T-cell (primary cell): ENCODE measurements around the gene RPH3AL. TPM values are rescaled to one million over a fixed set of nuclear protein-coding genes. Genes with fewer than 3 reads are reported as not detected.
"Not testable (repeated sequence)": the region's sequence is repeated elsewhere in the genome, so short reads cannot be mapped to it uniquely, and the experiment has no call there.

Experiments
- ATAC-seq, 4 experiments: fragments of 200-7000 bp in 3 of 4; fragments of 150-1000 bp in 1 of 4; cut with Tn5 transposase; replicated peaks in 1 of 4; 1 replicate in 3 of 4; 2 replicates in 1 of 4; pipeline ENCODE4 v1.10.0; 2021; ENCODE audit warnings: moderate library complexity in 3 of 4, mild to moderate bottlenecking in 2 of 4, moderate number of reproducible peaks in 1 of 4
- CTCF ChIA-PET, 2 donors: fragments of 300-600 bp; sonication (Branson Sonifier 250); formaldehyde crosslinking; loops; one replicate each; lab custom pipeline; 2022; ENCODE audit warnings: antibody characterized with exemption in 2 of 2; lab: Charles Lee
- POLR2A ChIA-PET, 2 donors: fragments of 300-600 bp; sonication (Branson Sonifier 250); formaldehyde crosslinking; loops; one replicate each; lab custom pipeline; 2022; ENCODE audit warnings: antibody characterized with exemption in 2 of 2; lab: Charles Lee
- DNase-seq, 35 experiments: peaks; one replicate each; pipeline versions ENCODE4 v3.0.0 to v3.0.0-alpha.2; 2013 to 2023
- H3K27ac ChIP-seq: one replicate; pipeline ENCODE4 v1.5.1; 2013; ENCODE audit warnings: low read length
- H3K27me3 ChIP-seq, 2 experiments: replicated peaks in 1 of 2; 1 replicate in 1 of 2; 2 replicates in 1 of 2; pipeline versions ENCODE4 v1.6.1 to v1.7.0; 2013; ENCODE audit warnings: low read length in 1 of 2, mixed read lengths in 1 of 2; ENCODE audit not compliant: control insufficient read depth in 2 of 2, insufficient read depth in 2 of 2; ENCODE audit errors: extremely low read depth in 1 of 2
- H3K36me3 ChIP-seq, 2 donors: 1 replicate in 1 of 2; 2 replicates in 1 of 2; pipeline versions ENCODE4 v1.6.1 to v1.7.0; 2013; ENCODE audit warnings: low read length in 1 of 2; ENCODE audit not compliant: control insufficient read depth in 2 of 2, insufficient read depth in 1 of 2; ENCODE audit errors: extremely low read depth in 1 of 2
- H3K4me1 ChIP-seq, 2 experiments: 1 replicate in 1 of 2; 2 replicates in 1 of 2; pipeline versions ENCODE4 v1.6.1 to v1.7.0; 2013; ENCODE audit warnings: low read length in 2 of 2, mixed read lengths in 1 of 2; ENCODE audit not compliant: insufficient read depth in 2 of 2, control insufficient read depth in 1 of 2; ENCODE audit errors: extremely low read depth in 1 of 2
- H3K4me3 ChIP-seq, 2 donors: 1 replicate in 1 of 2; 2 replicates in 1 of 2; pipeline versions ENCODE4 v1.5.1 to v1.7.0; 2013; ENCODE audit warnings: mild to moderate bottlenecking in 2 of 2, low read length in 1 of 2, moderate library complexity in 1 of 2; ENCODE audit not compliant: control insufficient read depth in 1 of 2; ENCODE audit errors: extremely low read depth in 1 of 2
- H3K9me3 ChIP-seq: 2 replicates; pipeline ENCODE4 v1.7.0; 2013
- H3K27ac Mint-ChIP-seq, 2 donors: one replicate each; pipeline ENCODE4 v1.8.0; 2020 to 2021; ENCODE audit warnings: mild to moderate bottlenecking in 2 of 2, mixed read lengths in 2 of 2
- H3K27me3 Mint-ChIP-seq, 2 donors: one replicate each; pipeline ENCODE4 v1.8.0; 2021 to 2022; ENCODE audit warnings: mixed read lengths in 2 of 2
- H3K36me3 Mint-ChIP-seq: one replicate; pipeline ENCODE4 v1.8.0; 2021; ENCODE audit warnings: mixed read lengths
- H3K4me1 Mint-ChIP-seq, 3 donors: one replicate each; pipeline ENCODE4 v1.8.0; 2020 to 2022; ENCODE audit warnings: mixed read lengths in 3 of 3, mild to moderate bottlenecking in 1 of 3
- H3K4me3 Mint-ChIP-seq, 3 donors: one replicate each; pipeline ENCODE4 v1.8.0; 2020 to 2022; ENCODE audit warnings: mild to moderate bottlenecking in 3 of 3, mixed read lengths in 3 of 3, moderate library complexity in 3 of 3
- H3K9me3 Mint-ChIP-seq, 3 donors: one replicate each; pipeline ENCODE4 v1.8.0; 2020 to 2022; ENCODE audit warnings: mixed read lengths in 3 of 3
- WGBS: methylation state at CpG from one replicate; pipeline ENCODE4 v1.1.5; 2013; ENCODE audit warnings: missing lambda C conversion rate; ENCODE audit not compliant: insufficient coverage; 5-methylcytosine and 5-hydroxymethylcytosine counted together
- total RNA-seq, 35 experiments: library from RNA in 6 of 35; stranded (reverse) in 6 of 35; fragments of 120-200 nt in 1 of 35; gene quantifications; one replicate each; pipeline versions ENCODE4 v1.2.1 to v1.2.4 and lab custom pipeline; 2013 to 2026

The RPH3AL gene
- total RNA-seq, 5 donors from 2014 or later (not counting 1 experiment from before 2014, with no cell fraction given) = 4.5 to 10.5 (median 5.3) TPM

DNA sequence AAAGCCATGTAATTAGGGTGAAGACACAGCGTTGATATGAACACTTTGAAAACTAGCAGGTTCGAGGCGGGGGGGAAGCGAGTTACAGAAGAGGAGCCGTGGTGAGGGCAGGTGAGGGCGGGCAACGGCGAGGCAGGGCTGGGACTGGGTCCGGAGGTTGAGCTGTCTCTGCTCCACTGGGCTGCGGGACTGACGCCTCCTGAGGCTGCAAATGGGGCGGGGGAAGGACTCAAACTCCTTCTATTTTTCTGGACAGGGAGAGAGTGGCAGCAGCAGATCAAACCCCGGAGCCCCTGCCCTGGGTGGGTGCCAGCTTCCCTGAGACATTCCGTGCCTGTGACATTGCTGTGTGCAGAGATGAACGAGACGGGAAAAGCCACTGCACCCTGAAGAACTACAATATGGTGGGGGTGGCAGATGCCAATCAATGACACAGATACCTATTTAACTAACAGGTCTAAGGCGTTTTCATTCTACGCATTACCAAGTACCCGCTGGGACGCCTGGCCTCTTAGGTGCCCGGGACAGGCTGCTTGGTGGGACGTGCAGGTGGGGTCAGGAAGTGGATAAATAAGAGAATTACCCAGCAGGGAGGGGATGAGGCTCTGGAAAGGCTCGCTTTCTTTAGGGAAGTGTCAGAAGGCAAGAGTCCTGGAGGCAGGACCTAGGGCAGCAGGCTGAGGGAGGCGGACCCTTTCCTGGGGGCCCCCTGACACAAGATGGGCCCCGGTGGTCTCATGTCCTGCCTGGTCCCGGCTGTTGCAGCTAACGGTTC lies 30.4 kb downstream of the RPH3AL start:
- DNase-seq (peak in 1 of 35 experiments; percentile 1), ATAC-seq (no peak)
- H3K4me3 ChIP-seq = no peak overlapping the region
- peaks cover 7% of the 10 kb centered on the region for H3K36me3 Mint-ChIP-seq
- ChIA-PET CTCF (no interaction called here), POLR2A (no interaction called here)
- H3K9me3 Mint-ChIP-seq = no peaks in the 10 kb centered on the region
- peaks cover 0 to 21% of the 10 kb centered on the region in 2 experiments for H3K27me3 ChIP-seq
- no peaks in the 10 kb centered on the region for H3K27me3 Mint-ChIP-seq
- H3K4me1 Mint-ChIP-seq = peaks cover 0 to 11% (median 2%) of the 10 kb centered on the region in 3 donors
- no peak overlapping the region for H3K4me3 Mint-ChIP-seq
- H3K27ac ChIP-seq = no peak overlapping the region
- no peaks in the 10 kb centered on the region for H3K9me3 ChIP-seq
- 80% methylated on average over 20 of the region's 27 CpGs for WGBS
- no peaks in the 10 kb centered on the region for H3K36me3 ChIP-seq
- H3K27ac Mint-ChIP-seq = no peak overlapping the region
- no peaks in the 10 kb centered on the region for H3K4me1 ChIP-seq

DNA sequence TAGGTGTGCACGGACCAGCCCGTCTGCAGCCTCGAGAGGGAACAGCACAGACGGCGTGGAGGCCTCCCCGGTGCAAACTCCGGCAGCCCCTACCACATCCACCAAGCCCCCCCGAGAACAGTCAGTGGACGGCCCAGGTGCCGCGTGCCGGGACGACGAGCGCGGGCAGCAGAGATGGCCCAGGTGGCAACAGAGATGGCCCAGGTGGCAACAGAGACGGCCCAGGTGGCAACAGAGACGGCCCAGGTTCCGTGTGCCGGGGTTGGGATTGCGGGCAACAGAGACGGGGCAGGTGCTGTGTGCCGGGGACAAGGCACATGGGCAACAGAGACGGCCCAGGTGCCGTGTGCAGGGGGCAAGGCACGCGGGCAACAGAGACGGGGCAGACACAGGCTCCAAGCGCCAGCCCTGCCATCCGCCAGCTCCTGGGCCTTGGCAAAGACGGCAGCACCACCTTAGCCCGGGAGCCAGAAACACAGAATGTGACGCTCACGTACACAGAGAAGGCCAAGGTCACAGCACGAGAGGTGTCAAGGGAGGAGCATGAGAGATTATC lies 31.1 kb downstream of the RPH3AL start:
- no peaks in the 10 kb centered on the region for H3K9me3 Mint-ChIP-seq
- H3K27me3 Mint-ChIP-seq = no peaks in the 10 kb centered on the region
- CTCF ChIA-PET = no interaction called here
- Histone ChIP-seq H3K27me3 (peaks cover 0 to 24% of the 10 kb centered on the region in 2 experiments), H3K4me3 (no peak overlapping the region), H3K36me3 (no peaks in the 10 kb centered on the region), H3K9me3 (no peaks in the 10 kb centered on the region), H3K27ac (no peak overlapping the region), H3K4me1 (no peaks in the 10 kb centered on the region)
- ATAC-seq (no peak), DNase-seq (no peak)
- POLR2A ChIA-PET = no interaction called here
- no peak overlapping the region for H3K27ac Mint-ChIP-seq
- H3K4me3 Mint-ChIP-seq = no peak overlapping the region
- peaks cover 5% of the 10 kb centered on the region for H3K36me3 Mint-ChIP-seq
- H3K4me1 Mint-ChIP-seq = peaks cover 0 to 11% (median 0%) of the 10 kb centered on the region in 3 donors
- whole genome bisulfite sequencing = 84% methylated on average over 26 of the region's 35 CpGs

DNA sequence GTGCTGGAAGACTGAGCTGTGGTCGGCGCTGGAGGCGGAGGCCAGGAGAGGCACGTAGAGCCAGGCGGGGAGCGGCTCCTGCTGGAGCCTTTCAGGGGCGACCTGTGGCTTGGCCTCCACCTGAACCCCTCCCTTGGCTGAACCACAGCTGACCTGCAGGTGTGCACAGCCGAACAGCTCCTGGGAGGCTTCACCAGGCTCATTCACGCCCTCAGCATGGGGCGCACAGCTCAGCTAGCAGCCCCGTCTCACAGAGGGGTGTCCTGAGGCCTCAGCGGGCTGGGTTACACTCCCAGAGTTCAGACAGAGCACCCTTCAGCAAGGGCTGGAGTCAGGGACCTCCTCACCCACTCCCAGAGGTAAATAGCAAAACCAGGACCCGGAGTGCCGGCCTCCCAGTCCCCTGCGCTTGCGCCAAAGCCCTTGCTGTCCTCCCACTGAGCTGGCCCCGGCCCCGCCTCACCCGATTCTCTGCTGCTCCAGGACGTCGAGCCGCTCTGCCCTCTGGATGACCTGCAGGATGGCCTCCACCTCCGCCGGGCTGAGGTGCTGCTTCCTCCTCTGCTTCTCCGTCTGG lies 31.7 kb downstream of the RPH3AL start:
- H3K4me1 ChIP-seq = no peaks in the 10 kb centered on the region
- H3K27ac Mint-ChIP-seq = no peak overlapping the region
- no peak for DNase-seq
- H3K27ac ChIP-seq = no peak overlapping the region
- 69% methylated on average over 24 of the region's 25 CpGs for WGBS
- H3K4me1 Mint-ChIP-seq = peaks cover 0 to 11% (median 0%) of the 10 kb centered on the region in 3 donors
- peaks cover 0 to 1% (median 0%) of the 10 kb centered on the region in 3 donors for H3K9me3 Mint-ChIP-seq
- CTCF ChIA-PET = no interaction called here
- ATAC-seq = no peak
- no peaks in the 10 kb centered on the region for H3K9me3 ChIP-seq
- H3K27me3 Mint-ChIP-seq = no peaks in the 10 kb centered on the region
- H3K36me3 Mint-ChIP-seq = peaks cover 5% of the 10 kb centered on the region
- H3K4me3 ChIP-seq = no peak overlapping the region
- no peak overlapping the region for H3K4me3 Mint-ChIP-seq
- no peaks in the 10 kb centered on the region for H3K36me3 ChIP-seq
- H3K27me3 ChIP-seq = peaks cover 0 to 22% of the 10 kb centered on the region in 2 experiments
- POLR2A ChIA-PET = no interaction called here

DNA sequence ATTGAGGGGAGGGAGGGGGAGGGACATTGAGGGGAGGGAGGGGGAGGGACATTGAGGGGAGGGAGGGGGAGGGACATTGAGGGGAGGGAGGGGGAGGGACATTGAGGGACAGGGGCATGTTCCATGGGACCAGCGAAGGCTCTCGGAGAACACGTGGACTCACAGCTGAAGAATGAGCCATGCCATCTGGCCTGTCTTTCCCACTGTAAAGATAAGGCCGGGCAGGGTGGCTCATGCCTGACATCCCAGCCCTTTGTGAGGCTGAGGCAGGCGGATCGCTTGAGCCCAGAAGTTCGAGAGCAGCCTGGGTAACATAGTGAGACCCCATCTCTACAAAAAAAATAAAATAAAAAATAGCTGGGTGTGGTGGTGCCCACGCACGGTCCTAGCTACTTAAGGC lies 32.5 kb downstream of the RPH3AL start:
- ATAC-seq (no peak), DNase-seq (no peak)
- Mint-ChIP-seq H3K9me3 (peaks cover 0 to 8% (median 0%) of the 10 kb centered on the region in 3 donors), H3K4me3 (no peak overlapping the region), H3K27me3 (no peaks in the 10 kb centered on the region), H3K4me1 (peaks cover 0 to 11% (median 0%) of the 10 kb centered on the region in 3 donors), H3K27ac (no peak overlapping the region), H3K36me3 (peaks cover 5% of the 10 kb centered on the region)
- WGBS = 100% methylated on average over 3 of the region's 9 CpGs
- Histone ChIP-seq H3K36me3 (no peaks in the 10 kb centered on the region), H3K27me3 (peaks cover 0 to 17% of the 10 kb centered on the region in 2 experiments), H3K4me1 (no peaks in the 10 kb centered on the region), H3K9me3 (no peaks in the 10 kb centered on the region), H3K4me3 (no peak overlapping the region), H3K27ac (no peak overlapping the region)
- POLR2A ChIA-PET = no interaction called here
- CTCF ChIA-PET = no interaction called here

DNA sequence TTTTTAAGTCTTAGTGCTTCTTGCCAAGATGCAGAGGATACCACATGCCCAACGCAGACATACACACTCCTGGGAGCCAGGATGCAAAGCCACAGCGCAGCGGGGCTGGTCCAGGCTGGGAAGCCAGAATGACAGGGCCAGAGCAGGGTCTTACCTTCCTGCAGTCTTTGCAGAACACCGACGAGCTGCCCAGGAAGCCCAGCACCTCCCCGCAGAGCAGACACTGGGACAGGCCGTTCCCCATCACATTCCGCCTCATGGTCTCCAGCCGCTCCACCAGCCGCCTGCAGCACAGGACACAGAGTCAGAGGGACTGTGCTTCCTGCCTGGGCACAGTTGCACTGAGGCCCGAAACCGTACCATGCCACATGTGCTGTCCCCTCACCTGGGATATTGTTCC lies 33.3 kb downstream of the RPH3AL start:
- Histone ChIP-seq H3K4me1 (no peaks in the 10 kb centered on the region), H3K27me3 (peaks cover 0 to 17% of the 10 kb centered on the region in 2 experiments), H3K27ac (no peak overlapping the region), H3K9me3 (no peaks in the 10 kb centered on the region), H3K36me3 (no peaks in the 10 kb centered on the region), H3K4me3 (no peak overlapping the region)
- Mint-ChIP-seq H3K36me3 (peaks cover 5% of the 10 kb centered on the region), H3K4me1 (peaks cover 0 to 6% (median 0%) of the 10 kb centered on the region in 3 donors), H3K9me3 (peaks cover 0 to 12% (median 0%) of the 10 kb centered on the region in 3 donors), H3K27me3 (no peaks in the 10 kb centered on the region), H3K27ac (no peak overlapping the region), H3K4me3 (no peak overlapping the region)
- ChIA-PET CTCF (no interaction called here), POLR2A (no interaction called here)
- ATAC-seq (no peak), DNase-seq (no peak)
- 95% methylated on average over 12 of the region's 12 CpGs for WGBS

DNA sequence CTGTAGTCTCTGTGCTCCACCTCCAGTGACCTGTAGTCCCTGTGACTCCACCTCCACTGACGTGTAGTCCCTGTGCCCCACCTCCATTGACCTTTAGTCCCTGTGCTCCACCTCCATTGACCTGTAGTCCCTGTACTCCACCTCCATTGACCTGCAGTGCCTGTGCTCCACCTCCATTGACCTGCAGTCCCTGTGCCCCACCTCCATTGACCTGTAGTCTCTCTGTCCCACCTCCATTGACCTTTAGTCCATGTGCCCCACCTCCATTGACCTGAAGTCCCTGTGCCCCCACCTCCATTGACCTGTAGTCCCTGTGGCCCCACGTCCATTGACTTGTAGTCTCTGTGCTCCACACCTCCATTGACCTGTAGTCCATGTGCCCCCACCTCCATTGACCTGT lies 35.5 kb downstream of the RPH3AL start:
- H3K4me3 Mint-ChIP-seq, H3K4me1 Mint-ChIP-seq, CTCF ChIA-PET, H3K9me3 ChIP-seq, H3K27me3 Mint-ChIP-seq, DNase-seq, H3K4me3 ChIP-seq, ATAC-seq, H3K27me3 ChIP-seq, H3K4me1 ChIP-seq, POLR2A ChIA-PET, H3K27ac Mint-ChIP-seq, H3K36me3 Mint-ChIP-seq, H3K27ac ChIP-seq, H3K36me3 ChIP-seq: not testable (repeated sequence)
- 86% methylated on average over 2 of the region's 2 CpGs for WGBS
- H3K9me3 Mint-ChIP-seq = peaks cover 0 to 12% (median 0%) of the 10 kb centered on the region in 3 donors
